GM12878 (cell line): ENCODE measurements around the gene DVL2. TPM values are rescaled to one million over a fixed set of nuclear protein-coding genes. Genes with fewer than 3 reads are reported as not detected.
A peak's percentile ranks its signal among the peaks of the same experiment; 100 is the strongest.

ENCODE experiments used
- BRCA1 ChIP-seq: IDR thresholded peaks from 2 replicates; pipeline ENCODE4 v1.6.1; 2011; ENCODE audit warnings: low read depth, low read length, improper control_type of control experiment
- CHD1 ChIP-seq: IDR thresholded peaks from 2 replicates; pipeline ENCODE4 v1.6.1; 2012; ENCODE audit warnings: low read depth, low read length, improper control_type of control experiment
- CHD4 ChIP-seq: fragments of 200-600 bp; sonication (generic); IDR thresholded peaks from 2 replicates; pipeline ENCODE4 v1.6.1; 2016; ENCODE audit warnings: mild to moderate bottlenecking
- MYB ChIP-seq: fragments of 150-350 bp; IDR thresholded peaks from 2 replicates; pipeline ENCODE4 v1.6.1; 2014; ENCODE audit warnings: mild to moderate bottlenecking, low read depth, low read length, borderline replicate concordance
- NR2C2 ChIP-seq: IDR thresholded peaks from 2 replicates; pipeline ENCODE4 v1.6.1; 2011; ENCODE audit warnings: borderline replicate concordance, low read depth; ENCODE audit not compliant: control insufficient read depth, insufficient read length
- PAX8 ChIP-seq: fragments of 450-650 bp; IDR thresholded peaks from 2 replicates; pipeline ENCODE4 v1.6.1; 2017; ENCODE audit warnings: mild to moderate bottlenecking, moderate library complexity
- POLR2A ChIP-seq: IDR thresholded peaks from 2 replicates; pipeline ENCODE4 v1.6.1; 2011; ENCODE audit warnings: low read depth, mild to moderate bottlenecking, low read length
- POU2F2 ChIP-seq: IDR thresholded peaks from 3 replicates; pipeline ENCODE4 v1.6.1; 2011; ENCODE audit warnings: low read depth, mild to moderate bottlenecking, low read length, borderline replicate concordance
- RCOR1 ChIP-seq: conservative IDR thresholded peaks from 2 replicates; pipeline ENCODE4 v1.6.1; 2012; ENCODE audit warnings: low read depth, low read length, improper control_type of control experiment
- SIN3A ChIP-seq: IDR thresholded peaks from 2 replicates; pipeline ENCODE4 v1.6.1; 2012; ENCODE audit warnings: low read depth, low read length, improper control_type of control experiment
- SIX5 ChIP-seq: IDR thresholded peaks from 2 replicates; pipeline ENCODE4 v1.6.1; 2011; ENCODE audit warnings: mild to moderate bottlenecking, low read depth, low read length, moderate library complexity; ENCODE audit not compliant: severe bottlenecking
- SMC3 ChIP-seq: IDR thresholded peaks from 2 replicates; pipeline ENCODE4 v1.6.1; 2011; ENCODE audit warnings: low read length, improper control_type of control experiment, borderline replicate concordance
- SPI1 ChIP-seq: IDR thresholded peaks from 2 replicates; pipeline ENCODE4 v1.6.1; 2011; ENCODE audit warnings: low read depth, mild to moderate bottlenecking, low read length, moderate library complexity, borderline replicate concordance; ENCODE audit not compliant: insufficient read depth
- SUPT20H ChIP-seq: IDR thresholded peaks from 2 replicates; pipeline ENCODE4 v1.6.1; 2011; ENCODE audit warnings: low read depth, mild to moderate bottlenecking, low read length, moderate library complexity, borderline replicate concordance; ENCODE audit not compliant: control insufficient read depth
- TAF1 ChIP-seq: IDR thresholded peaks from 2 replicates; pipeline ENCODE4 v1.6.1; 2011; ENCODE audit warnings: mild to moderate bottlenecking, low read depth, low read length, borderline replicate concordance
- ZNF207 ChIP-seq: fragments of 450-650 bp; IDR thresholded peaks from 2 replicates; pipeline ENCODE4 v1.6.1; 2014; ENCODE audit warnings: antibody characterized with exemption, mild to moderate bottlenecking, borderline replicate concordance
- ZNF24 ChIP-seq: fragments of 450-650 bp; IDR thresholded peaks from 2 replicates; pipeline ENCODE4 v1.6.1; 2017; ENCODE audit warnings: antibody characterized with exemption, mild to moderate bottlenecking
- polyA plus RNA-seq, 11 experiments: library from polyadenylated mRNA; depleted of rRNA in 4 of 11; unstranded in 6 of 11; stranded (reverse) in 5 of 11; fragments of >200 nt; fragmentation: Nextera tagmentation in 4 of 11; fragmentation: Illumina TruSeq in 1 of 11; extraction: Ambion mirVana in 4 of 11; extraction: Trizol in 1 of 11; gene quantifications; 1 replicate in 1 of 11; 2 replicates in 10 of 11; pipeline versions ENCODE4 v1.2.1 to v1.2.3, GENCODE V29; 2011 to 2016; ENCODE audit warnings: inconsistent platforms in 2 of 11, missing spikeins in 2 of 11, low read depth in 1 of 11
- total RNA-seq, 4 experiments: library from RNA; depleted of rRNA in 3 of 4; stranded (reverse); fragments of >200 nt in 3 of 4; fragmentation: Illumina TruSeq in 1 of 4; extraction: Trizol in 1 of 4; gene quantifications; 2 replicates each; pipeline versions ENCODE4 v1.2.1 to v1.2.3, GENCODE V29; 2013 to 2021
- TF ChIP-seq, protein P1 (sequence below): IDR thresholded peaks from 2 replicates; pipeline ENCODE4 v1.6.1; 2012; ENCODE audit warnings: low read length, inconsistent platforms
- TF ChIP-seq, protein P2 (sequence below): fragments of 450-650 bp; conservative IDR thresholded peaks from 2 replicates; pipeline ENCODE4 v1.6.1; 2017; ENCODE audit warnings: mild to moderate bottlenecking, moderate library complexity
- TF ChIP-seq, protein P3 (sequence below): fragments of 450-650 bp; IDR thresholded peaks from 2 replicates; pipeline ENCODE4 v1.6.1; 2016; ENCODE audit warnings: mild to moderate bottlenecking, moderate library complexity, borderline replicate concordance

Gene DVL2
- total and polyA plus RNA-seq, 10 of the 15 experiments (the other 5 are each of a cell fraction or from before 2014, with no cell fraction given), result 0.97 to 44.8 (median 23.2) TPM

DNA sequence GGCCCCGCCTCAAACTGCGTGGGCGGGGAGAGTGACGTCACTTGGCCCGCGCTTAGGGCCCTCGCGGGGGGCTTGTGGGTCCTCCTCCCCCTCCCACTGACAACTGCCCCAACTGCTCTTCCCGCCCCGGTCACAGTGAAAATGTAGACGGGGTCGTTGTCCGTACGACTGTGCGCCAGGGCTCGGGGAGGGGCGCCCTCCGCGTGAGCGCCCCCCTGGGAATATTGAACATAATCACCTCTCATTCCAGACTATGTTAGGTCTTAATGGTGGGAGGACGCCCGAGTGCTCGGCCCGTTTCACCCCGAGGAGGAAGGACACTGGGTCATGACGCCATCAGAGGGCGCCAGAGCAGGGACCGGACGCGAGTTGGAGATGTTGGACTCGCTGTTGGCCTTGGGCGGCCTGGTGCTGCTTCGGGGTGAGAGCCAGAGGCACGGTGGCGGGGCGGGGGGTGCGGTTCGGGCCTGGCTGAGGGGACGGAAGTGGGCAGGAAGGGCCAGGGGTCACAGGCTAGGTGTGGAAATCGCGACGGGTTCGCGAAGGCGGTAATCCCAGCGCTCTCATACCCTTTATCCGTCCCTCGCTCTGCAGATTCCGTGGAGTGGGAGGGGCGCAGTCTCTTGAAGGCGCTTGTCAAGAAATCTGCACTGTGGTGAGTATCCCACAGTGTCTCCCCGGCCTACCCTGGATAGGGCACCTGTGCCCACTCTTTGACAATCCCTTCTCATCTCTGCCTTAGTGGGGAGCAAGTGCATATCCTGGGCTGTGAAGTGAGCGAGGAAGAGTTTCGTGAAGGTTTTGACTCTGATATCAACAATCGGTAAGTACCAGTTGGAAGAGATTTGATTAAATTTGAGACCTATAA is 18.1 kb upstream of the DVL2 start, which contains the start of gene ELP5 (continued):
- TF ChIP-seq, protein P1, sequence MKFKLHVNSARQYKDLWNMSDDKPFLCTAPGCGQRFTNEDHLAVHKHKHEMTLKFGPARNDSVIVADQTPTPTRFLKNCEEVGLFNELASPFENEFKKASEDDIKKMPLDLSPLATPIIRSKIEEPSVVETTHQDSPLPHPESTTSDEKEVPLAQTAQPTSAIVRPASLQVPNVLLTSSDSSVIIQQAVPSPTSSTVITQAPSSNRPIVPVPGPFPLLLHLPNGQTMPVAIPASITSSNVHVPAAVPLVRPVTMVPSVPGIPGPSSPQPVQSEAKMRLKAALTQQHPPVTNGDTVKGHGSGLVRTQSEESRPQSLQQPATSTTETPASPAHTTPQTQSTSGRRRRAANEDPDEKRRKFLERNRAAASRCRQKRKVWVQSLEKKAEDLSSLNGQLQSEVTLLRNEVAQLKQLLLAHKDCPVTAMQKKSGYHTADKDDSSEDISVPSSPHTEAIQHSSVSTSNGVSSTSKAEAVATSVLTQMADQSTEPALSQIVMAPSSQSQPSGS, result peak; percentile 91
- TF ChIP-seq SMC3 (no peak), CHD1 (no peak), ZNF24 (no peak), BRCA1 (no peak), PAX8 (no peak), MYB (no peak), SPI1 (peak; percentile 8; the same call in 1 of the 2 replicates), SIX5 (peak; percentile 37), ZNF207 (peak; percentile 92), CHD4 (no peak), NR2C2 (no peak), POLR2A (peak; percentile 98), RCOR1 (0 out of 2 replicates have a peak, but pooled peaks have one; percentile 64), TAF1 (peak; percentile 81), SIN3A (peak; percentile 86; the same call in 1 of the 2 replicates), SUPT20H (no peak), POU2F2 (peak; percentile 36; the same call in 1 of the 3 replicates)
- TF ChIP-seq, protein P2, sequence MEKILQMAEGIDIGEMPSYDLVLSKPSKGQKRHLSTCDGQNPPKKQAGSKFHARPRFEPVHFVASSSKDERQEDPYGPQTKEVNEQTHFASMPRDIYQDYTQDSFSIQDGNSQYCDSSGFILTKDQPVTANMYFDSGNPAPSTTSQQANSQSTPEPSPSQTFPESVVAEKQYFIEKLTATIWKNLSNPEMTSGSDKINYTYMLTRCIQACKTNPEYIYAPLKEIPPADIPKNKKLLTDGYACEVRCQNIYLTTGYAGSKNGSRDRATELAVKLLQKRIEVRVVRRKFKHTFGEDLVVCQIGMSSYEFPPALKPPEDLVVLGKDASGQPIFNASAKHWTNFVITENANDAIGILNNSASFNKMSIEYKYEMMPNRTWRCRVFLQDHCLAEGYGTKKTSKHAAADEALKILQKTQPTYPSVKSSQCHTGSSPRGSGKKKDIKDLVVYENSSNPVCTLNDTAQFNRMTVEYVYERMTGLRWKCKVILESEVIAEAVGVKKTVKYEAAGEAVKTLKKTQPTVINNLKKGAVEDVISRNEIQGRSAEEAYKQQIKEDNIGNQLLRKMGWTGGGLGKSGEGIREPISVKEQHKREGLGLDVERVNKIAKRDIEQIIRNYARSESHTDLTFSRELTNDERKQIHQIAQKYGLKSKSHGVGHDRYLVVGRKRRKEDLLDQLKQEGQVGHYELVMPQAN, result peak; percentile 83
- TF ChIP-seq, protein P3, sequence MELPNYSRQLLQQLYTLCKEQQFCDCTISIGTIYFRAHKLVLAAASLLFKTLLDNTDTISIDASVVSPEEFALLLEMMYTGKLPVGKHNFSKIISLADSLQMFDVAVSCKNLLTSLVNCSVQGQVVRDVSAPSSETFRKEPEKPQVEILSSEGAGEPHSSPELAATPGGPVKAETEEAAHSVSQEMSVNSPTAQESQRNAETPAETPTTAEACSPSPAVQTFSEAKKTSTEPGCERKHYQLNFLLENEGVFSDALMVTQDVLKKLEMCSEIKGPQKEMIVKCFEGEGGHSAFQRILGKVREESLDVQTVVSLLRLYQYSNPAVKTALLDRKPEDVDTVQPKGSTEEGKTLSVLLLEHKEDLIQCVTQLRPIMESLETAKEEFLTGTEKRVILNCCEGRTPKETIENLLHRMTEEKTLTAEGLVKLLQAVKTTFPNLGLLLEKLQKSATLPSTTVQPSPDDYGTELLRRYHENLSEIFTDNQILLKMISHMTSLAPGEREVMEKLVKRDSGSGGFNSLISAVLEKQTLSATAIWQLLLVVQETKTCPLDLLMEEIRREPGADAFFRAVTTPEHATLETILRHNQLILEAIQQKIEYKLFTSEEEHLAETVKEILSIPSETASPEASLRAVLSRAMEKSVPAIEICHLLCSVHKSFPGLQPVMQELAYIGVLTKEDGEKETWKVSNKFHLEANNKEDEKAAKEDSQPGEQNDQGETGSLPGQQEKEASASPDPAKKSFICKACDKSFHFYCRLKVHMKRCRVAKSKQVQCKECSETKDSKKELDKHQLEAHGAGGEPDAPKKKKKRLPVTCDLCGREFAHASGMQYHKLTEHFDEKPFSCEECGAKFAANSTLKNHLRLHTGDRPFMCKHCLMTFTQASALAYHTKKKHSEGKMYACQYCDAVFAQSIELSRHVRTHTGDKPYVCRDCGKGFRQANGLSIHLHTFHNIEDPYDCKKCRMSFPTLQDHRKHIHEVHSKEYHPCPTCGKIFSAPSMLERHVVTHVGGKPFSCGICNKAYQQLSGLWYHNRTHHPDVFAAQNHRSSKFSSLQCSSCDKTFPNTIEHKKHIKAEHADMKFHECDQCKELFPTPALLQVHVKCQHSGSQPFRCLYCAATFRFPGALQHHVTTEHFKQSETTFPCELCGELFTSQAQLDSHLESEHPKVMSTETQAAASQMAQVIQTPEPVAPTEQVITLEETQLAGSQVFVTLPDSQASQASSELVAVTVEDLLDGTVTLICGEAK, result no peak
